B cell (primary cell): Measurements from ENCODE around the gene SHISA7. TPM values are rescaled to one million over a fixed set of nuclear protein-coding genes. Genes with fewer than 3 reads are reported as not detected.
A peak's percentile ranks its signal among the peaks of the same experiment; 100 is the strongest.

ENCODE experiments used
- ATAC-seq: fragments of 200-7000 bp; cut with Tn5 transposase; one replicate; pipeline ENCODE4 v1.10.0; 2021; ENCODE audit warnings: low read depth, mild to moderate bottlenecking, moderate number of reproducible peaks, moderate library complexity
- CTCF ChIA-PET: fragments of 350-600 bp; sonication (Branson Sonifier 250); formaldehyde crosslinking; loops from one replicate; lab custom pipeline; 2021; ENCODE audit warnings: antibody characterized with exemption, inconsistent platforms; lab: Charles Lee
- POLR2A ChIA-PET: fragments of 350-600 bp; sonication (Branson Sonifier 250); formaldehyde crosslinking; loops from one replicate; lab custom pipeline; 2021; ENCODE audit warnings: antibody characterized with exemption; lab: Charles Lee
- DNase-seq: peaks from one replicate; pipeline ENCODE4 v3.0.0; 2013
- H2AFZ ChIP-seq: 2 replicates; pipeline ENCODE4 v1.6.1; 2012; ENCODE audit warnings: mild to moderate bottlenecking, low read depth, low read length; ENCODE audit not compliant: insufficient read depth, poor library complexity, severe bottlenecking
- H3K27ac ChIP-seq, 2 donors: 1 replicate in 1 of 2; 2 replicates in 1 of 2; pipeline ENCODE4 v1.5.1; 2012 to 2013; ENCODE audit warnings: low read length in 2 of 2, mild to moderate bottlenecking in 2 of 2, moderate library complexity in 1 of 2
- H3K27me3 ChIP-seq, 4 experiments: fragments of 200-600 bp in 1 of 4; sonication (generic) in 1 of 4; replicated peaks in 1 of 4; 1 replicate in 2 of 4; 2 replicates in 2 of 4; pipeline versions ENCODE4 v1.6.1 to v1.7.0; 2013 to 2016; ENCODE audit warnings: low read length in 3 of 4, mild to moderate bottlenecking in 2 of 4, mixed read lengths in 1 of 4, moderate library complexity in 1 of 4; ENCODE audit not compliant: insufficient read depth in 4 of 4, control insufficient read depth in 3 of 4; ENCODE audit errors: control extremely low read depth in 1 of 4
- H3K36me3 ChIP-seq, 2 experiments: replicated peaks in 1 of 2; 1 replicate in 1 of 2; 2 replicates in 1 of 2; pipeline versions ENCODE4 v1.6.1 to v1.7.1; 2013; ENCODE audit warnings: low read length in 1 of 2; ENCODE audit not compliant: insufficient read depth in 2 of 2, control insufficient read depth in 1 of 2; ENCODE audit errors: control extremely low read depth in 1 of 2, extremely low read depth in 1 of 2
- H3K4me1 ChIP-seq, 2 donors: fragments of 200-600 bp in 1 of 2; sonication (generic) in 1 of 2; 1 replicate in 1 of 2; 2 replicates in 1 of 2; pipeline versions ENCODE4 v1.5.1 to v1.6.1; 2013 to 2017; ENCODE audit warnings: low read length in 2 of 2; ENCODE audit not compliant: control insufficient read depth in 2 of 2, insufficient read depth in 2 of 2
- H3K4me2 ChIP-seq: replicated peaks from 2 replicates; pipeline ENCODE3; 2012; ENCODE audit warnings: mild to moderate bottlenecking, low read depth, low read length; ENCODE audit not compliant: poor library complexity, severe bottlenecking
- H3K4me3 ChIP-seq, 5 experiments: fragments of 200-600 bp in 1 of 5; sonication (generic) in 1 of 5; 1 replicate in 3 of 5; 2 replicates in 2 of 5; pipeline versions ENCODE4 v1.5.1 to v1.7.0; 2011 to 2016; ENCODE audit warnings: low read length in 4 of 5, mild to moderate bottlenecking in 4 of 5, low read depth in 2 of 5, control low read depth in 1 of 5, moderate library complexity in 1 of 5; ENCODE audit not compliant: insufficient read depth in 1 of 5; ENCODE audit errors: control extremely low read depth in 1 of 5, extremely low read depth in 1 of 5
- H3K79me2 ChIP-seq: fragments of 200-600 bp; sonication (generic); one replicate; pipeline ENCODE4 v1.6.0; 2016; ENCODE audit warnings: low read length; ENCODE audit not compliant: control insufficient read depth, insufficient read depth
- H3K9ac ChIP-seq: fragments of 200-600 bp; sonication (generic); 2 replicates; pipeline ENCODE4 v1.6.1; 2017; ENCODE audit warnings: mild to moderate bottlenecking, low read length, moderate library complexity
- H3K9me3 ChIP-seq, 3 donors: one replicate each; pipeline versions ENCODE4 v1.6.1 to v1.7.1; 2013; ENCODE audit warnings: low read length in 2 of 3; ENCODE audit not compliant: control insufficient read depth in 2 of 3, insufficient read depth in 1 of 3; ENCODE audit errors: control extremely low read depth in 1 of 3
- H4K20me1 ChIP-seq: 2 replicates; pipeline ENCODE4 v1.6.0; 2012; ENCODE audit warnings: mild to moderate bottlenecking, low read length; ENCODE audit not compliant: insufficient read depth, control insufficient read depth, poor library complexity, severe bottlenecking
- H3K27ac Mint-ChIP-seq: one replicate; pipeline ENCODE4 v1.8.0; 2021; ENCODE audit warnings: mixed read lengths
- H3K27me3 Mint-ChIP-seq: one replicate; pipeline ENCODE4 v1.8.0; 2021; ENCODE audit warnings: mixed read lengths
- H3K4me1 Mint-ChIP-seq: one replicate; pipeline ENCODE4 v1.8.0; 2021; ENCODE audit warnings: mixed read lengths
- H3K4me3 Mint-ChIP-seq: one replicate; pipeline ENCODE4 v1.8.0; 2021; ENCODE audit warnings: mixed read lengths
- H3K9me3 Mint-ChIP-seq: one replicate; pipeline ENCODE4 v1.8.0; 2022; ENCODE audit warnings: mixed read lengths; ENCODE audit not compliant: insufficient read depth
- EZH2 ChIP-seq: IDR thresholded peaks from 2 replicates; pipeline ENCODE4 v1.6.1; 2012; ENCODE audit warnings: borderline replicate concordance, low read depth, mild to moderate bottlenecking, moderate library complexity, low read length; ENCODE audit not compliant: insufficient read depth, poor library complexity, severe bottlenecking
- WGBS: methylation state at CpG from one replicate; pipeline ENCODE4 v1.1.5; 2013; ENCODE audit warnings: missing lambda C conversion rate; ENCODE audit not compliant: insufficient coverage; 5-methylcytosine and 5-hydroxymethylcytosine counted together
- intact Hi-C: fragments of 100-400 bp; cut with micrococcal nuclease; formaldehyde crosslinking; loops from one replicate; pipeline ENCODE4 v1.10.0; 2022
- polyA plus RNA-seq: library from polyadenylated mRNA; depleted of rRNA; stranded (reverse); fragments of >200 nt; gene quantifications from 2 replicates; pipeline ENCODE4 v1.2.3, GENCODE V29; 2012
- total RNA-seq, 2 donors: library from RNA; stranded (reverse); fragments of 120-200 nt in 1 of 2; gene quantifications; 1 replicate in 1 of 2; 2 replicates in 1 of 2; pipeline versions ENCODE4 v1.2.3 to v1.2.4, GENCODE V29; 2013 to 2022
- TF ChIP-seq, protein P1 (sequence below): fragments of 200-600 bp; IDR thresholded peaks from one replicate; pipeline ENCODE4 v1.8.0; 2022; ENCODE audit warnings: antibody characterized with exemption, mild to moderate bottlenecking

Gene SHISA7
- total and polyA plus RNA-seq, 2 donors (not counting 1 experiment from before 2014, with no cell fraction given): 0.06 TPM; not detected in 1

DNA sequence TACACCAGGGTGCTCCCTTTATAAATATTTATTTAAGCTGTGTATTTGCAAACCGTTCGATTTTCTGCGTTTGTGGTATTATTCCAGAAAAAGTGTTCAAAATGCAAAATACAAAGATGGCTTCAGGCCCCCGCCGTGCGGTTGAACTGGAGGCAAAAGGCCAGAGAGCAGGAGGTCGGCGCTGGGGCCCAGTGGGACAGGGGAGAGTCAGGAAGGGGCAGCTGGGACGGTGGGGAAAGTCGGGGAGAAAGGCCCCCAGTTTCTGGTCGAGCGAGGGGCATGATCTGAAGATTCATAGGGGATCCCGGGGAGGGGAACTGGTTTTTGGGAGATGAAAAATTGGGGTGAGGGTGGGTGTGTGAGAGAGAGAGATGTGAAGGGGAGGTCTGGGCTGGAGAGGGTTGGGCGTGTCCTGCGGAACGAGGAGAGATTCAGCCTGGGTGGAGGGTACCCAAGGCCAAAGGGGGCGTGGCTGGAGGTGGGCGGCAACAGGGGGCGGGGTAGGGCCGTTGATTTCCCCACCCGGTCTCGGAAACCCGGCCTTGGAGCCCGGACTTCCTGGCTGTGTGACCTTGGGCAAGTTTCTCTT, 17.7 kb upstream of the SHISA7 start:
- H3K36me3 ChIP-seq: no peaks in the 10 kb centered on the region
- no peaks in the 10 kb centered on the region for H3K27me3 ChIP-seq
- H3K9me3 ChIP-seq: peaks cover 0 to 3% (median 0%) of the 10 kb centered on the region in 3 donors
- POLR2A ChIA-PET: interaction anchor here (1.1 kb wide), 1 partner anchor 15 kb away, joined by 3 read pairs; no protein-coding TSS in a partner anchor
- H4K20me1 ChIP-seq: no peaks in the 10 kb centered on the region
- ATAC-seq (no peak), DNase-seq (peak; percentile 60)
- intact Hi-C loops: loop anchor here (1.0 to 5.0 kb wide), 7 partner anchors 16 to 201 kb away; partner anchors contain the start of genes HSPBP1, KMT5C, PPP6R1 and UBE2S
- peak overlapping the region; percentile 73 to 78 for H3K27ac ChIP-seq
- no peaks in the 10 kb centered on the region for H3K27me3 Mint-ChIP-seq
- no peaks in the 10 kb centered on the region for H3K79me2 ChIP-seq
- H3K4me1 ChIP-seq: peaks cover 10 to 14% of the 10 kb centered on the region in 2 donors
- peak overlapping the region; percentile 87 for H3K4me3 Mint-ChIP-seq
- H3K9me3 Mint-ChIP-seq: no peaks in the 10 kb centered on the region
- CTCF ChIA-PET: interaction anchor here (1.8 to 1.9 kb wide), 2 partner anchors 15 to 43 kb away, joined by 8 to 11 read pairs; partner anchors contain the start of gene ZNF628
- peak overlapping the region; percentile 80 for H3K9ac ChIP-seq
- peak overlapping the region; percentile 89 for H3K4me2 ChIP-seq
- peak overlapping the region; percentile 63 for H3K27ac Mint-ChIP-seq
- H3K4me3 ChIP-seq: peak overlapping the region; percentile 42 to 98 (median 90)
- WGBS: 44% methylated on average over 21 of the region's 24 CpGs
- TF ChIP-seq, protein P1, sequence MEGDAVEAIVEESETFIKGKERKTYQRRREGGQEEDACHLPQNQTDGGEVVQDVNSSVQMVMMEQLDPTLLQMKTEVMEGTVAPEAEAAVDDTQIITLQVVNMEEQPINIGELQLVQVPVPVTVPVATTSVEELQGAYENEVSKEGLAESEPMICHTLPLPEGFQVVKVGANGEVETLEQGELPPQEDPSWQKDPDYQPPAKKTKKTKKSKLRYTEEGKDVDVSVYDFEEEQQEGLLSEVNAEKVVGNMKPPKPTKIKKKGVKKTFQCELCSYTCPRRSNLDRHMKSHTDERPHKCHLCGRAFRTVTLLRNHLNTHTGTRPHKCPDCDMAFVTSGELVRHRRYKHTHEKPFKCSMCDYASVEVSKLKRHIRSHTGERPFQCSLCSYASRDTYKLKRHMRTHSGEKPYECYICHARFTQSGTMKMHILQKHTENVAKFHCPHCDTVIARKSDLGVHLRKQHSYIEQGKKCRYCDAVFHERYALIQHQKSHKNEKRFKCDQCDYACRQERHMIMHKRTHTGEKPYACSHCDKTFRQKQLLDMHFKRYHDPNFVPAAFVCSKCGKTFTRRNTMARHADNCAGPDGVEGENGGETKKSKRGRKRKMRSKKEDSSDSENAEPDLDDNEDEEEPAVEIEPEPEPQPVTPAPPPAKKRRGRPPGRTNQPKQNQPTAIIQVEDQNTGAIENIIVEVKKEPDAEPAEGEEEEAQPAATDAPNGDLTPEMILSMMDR: no peak
- no peak for TF ChIP-seq EZH2
- peaks cover 20% of the 10 kb centered on the region for H3K4me1 Mint-ChIP-seq
- peak overlapping the region; percentile 71 for H2AFZ ChIP-seq
